CD1c-positive myeloid dendritic cell (primary cell): Measurements from ENCODE around the gene SLC11A2.

Experiments
- DNase-seq: peaks from one replicate; pipeline ENCODE4 v3.0.0-alpha.2; 2016; ENCODE audit errors: extremely low spot score

Gene SLC11A2

GRCh38 chr12:51025836-51026638 is at the start of gene SLC11A2:
Gene SLC11A2 (minus strand): TSS chr12:51026384. CDS start chr12:51010728, 15,656 bp downstream.
- DNase-seq, result peak; percentile 96

- DNase-seq, result no peak
Measured at GRCh38 chr12:51075390-51075789, 49.2 kb upstream of the SLC11A2 start.

GRCh38 chr12:51071663-51072062 is 45.5 kb upstream of the SLC11A2 start:
- DNase-seq, result no peak

GRCh38 chr12:51070004-51070403 is 43.8 kb upstream of the SLC11A2 start:
- no peak for DNase-seq

GRCh38 chr12:51067771-51068170 is 41.6 kb upstream of the SLC11A2 start:
- DNase-seq, result no peak

DNA sequence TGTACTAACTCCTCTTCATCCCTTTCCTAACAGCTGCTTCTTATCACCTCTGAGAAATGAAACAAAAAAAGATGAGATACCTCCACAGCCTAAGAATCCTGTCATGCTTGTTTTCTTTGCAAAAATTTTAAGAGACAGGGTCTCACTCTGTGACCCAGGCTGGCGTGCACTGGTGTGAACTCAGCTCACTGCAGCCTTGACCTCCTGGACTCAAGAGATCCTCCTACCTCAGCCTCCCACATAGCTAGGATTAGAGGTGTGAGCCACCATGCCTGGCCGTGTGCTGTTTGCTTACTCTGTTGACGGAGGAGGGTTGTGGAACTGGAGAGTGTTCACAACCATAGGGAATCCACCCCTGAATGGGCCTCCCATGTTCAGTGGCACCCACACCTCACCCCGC is 41.0 kb upstream of the SLC11A2 start:
- no peak for DNase-seq

DNA sequence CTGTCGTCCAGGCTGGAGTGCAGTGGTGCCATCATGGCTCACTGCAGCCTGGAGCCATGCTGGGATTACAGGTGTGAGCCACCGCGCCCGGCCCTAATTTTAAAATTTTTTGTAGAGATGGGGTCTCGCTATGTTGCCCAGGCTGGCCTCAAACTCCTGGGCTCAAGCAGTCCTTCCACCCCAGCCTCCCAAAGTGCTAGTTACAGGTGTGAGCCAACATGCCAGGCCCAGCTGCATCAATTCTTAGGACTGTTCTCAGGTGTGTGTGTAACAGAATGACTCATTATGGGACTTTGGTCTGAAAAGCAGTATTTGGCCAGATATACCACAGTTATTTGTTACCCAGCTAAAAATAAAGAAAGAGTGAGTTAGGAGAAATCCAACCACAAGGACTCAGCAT is 39.3 kb upstream of the SLC11A2 start:
- no peak for DNase-seq

GRCh38 chr12:51062631-51063397 is 36.6 kb upstream of the SLC11A2 start:
- no peak for DNase-seq

- no peak for DNase-seq
Measured at GRCh38 chr12:51059086-51059485, 32.9 kb upstream of the SLC11A2 start.

- no peak for DNase-seq
Measured at GRCh38 chr12:51056242-51056641, 30.1 kb upstream of the SLC11A2 start.

GRCh38 chr12:51055060-51055459 is 28.9 kb upstream of the SLC11A2 start:
- no peak for DNase-seq

DNA sequence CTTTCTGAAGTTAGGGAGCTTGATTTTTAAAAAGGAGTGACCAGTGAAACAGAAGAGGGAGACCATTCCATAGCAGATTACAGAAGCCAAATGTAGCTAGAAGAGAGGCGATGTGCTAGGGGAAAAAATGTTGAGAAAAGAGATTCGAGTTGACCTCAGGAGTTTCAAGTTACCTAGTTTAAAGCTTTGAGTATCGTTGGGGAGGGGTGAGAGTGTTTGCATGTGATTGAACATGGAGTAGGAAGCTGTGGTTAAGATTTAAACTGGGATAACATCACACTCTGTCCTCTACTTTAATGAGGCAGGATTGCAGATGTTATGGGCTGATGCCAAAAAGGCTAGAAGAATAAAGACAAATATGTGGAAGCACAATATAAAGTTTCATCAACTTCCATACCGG is 25.6 kb upstream of the SLC11A2 start:
- no peak for DNase-seq

- no peak for DNase-seq
Measured at GRCh38 chr12:51049525-51049924, 23.3 kb upstream of the SLC11A2 start.

DNA sequence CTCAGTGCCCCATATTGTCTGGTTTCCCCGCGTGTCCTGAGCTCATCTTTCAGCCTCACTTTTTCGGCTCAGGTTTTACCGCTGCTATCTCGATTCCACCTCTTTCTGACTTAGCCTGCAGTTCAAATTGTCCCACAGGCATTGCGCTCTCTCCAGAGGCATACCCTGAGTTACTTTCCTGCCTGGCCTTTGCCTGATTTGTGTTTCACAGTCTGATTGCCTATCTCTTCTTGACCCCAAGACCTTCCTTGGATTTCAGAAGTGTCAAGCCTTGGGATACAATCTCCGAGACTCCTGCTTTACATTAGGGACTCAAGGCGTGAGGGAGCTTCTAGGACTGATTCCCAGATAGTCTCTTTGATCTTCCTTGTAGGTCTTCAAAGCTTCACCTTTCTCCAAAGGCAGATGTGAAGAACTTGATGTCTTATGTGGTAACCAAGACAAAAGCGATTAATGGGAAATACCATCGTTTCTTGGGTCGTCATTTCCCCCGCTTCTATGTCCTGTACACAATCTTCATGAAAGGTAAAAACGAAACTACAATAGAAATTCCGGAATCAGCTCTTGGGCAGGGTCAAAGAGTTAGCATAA is 22.6 kb upstream of the SLC11A2 start:
- peak; percentile 23 for DNase-seq

- peak; percentile 98 for DNase-seq
Measured at GRCh38 chr12:51047655-51048540, 21.7 kb upstream of the SLC11A2 start, which contains the start of gene LETMD1. Gene LETMD1 (plus strand): TSS chr12:51048327. CDS start chr12:51048357, 30 bp downstream.

DNA sequence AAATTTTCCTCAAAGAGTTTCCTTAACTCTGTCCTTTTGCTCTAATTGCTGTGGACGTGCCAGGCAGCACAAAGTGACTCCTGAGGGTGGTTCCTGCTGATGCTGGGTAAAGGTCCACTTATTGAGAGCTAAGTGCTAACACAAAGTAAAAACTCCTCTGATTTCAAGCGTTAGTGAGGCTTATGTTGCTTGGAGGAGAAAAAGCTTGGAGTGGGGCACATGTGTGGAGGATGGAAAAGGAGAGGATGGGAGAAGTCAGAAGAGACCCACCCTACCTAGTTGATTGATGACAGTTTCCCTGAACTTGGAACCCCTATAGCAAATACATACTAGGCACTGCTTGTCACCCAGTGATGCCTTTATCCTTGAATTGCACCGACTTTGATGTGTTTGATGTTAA is 10.1 kb upstream of the SLC11A2 start:
- no peak for DNase-seq

DNA sequence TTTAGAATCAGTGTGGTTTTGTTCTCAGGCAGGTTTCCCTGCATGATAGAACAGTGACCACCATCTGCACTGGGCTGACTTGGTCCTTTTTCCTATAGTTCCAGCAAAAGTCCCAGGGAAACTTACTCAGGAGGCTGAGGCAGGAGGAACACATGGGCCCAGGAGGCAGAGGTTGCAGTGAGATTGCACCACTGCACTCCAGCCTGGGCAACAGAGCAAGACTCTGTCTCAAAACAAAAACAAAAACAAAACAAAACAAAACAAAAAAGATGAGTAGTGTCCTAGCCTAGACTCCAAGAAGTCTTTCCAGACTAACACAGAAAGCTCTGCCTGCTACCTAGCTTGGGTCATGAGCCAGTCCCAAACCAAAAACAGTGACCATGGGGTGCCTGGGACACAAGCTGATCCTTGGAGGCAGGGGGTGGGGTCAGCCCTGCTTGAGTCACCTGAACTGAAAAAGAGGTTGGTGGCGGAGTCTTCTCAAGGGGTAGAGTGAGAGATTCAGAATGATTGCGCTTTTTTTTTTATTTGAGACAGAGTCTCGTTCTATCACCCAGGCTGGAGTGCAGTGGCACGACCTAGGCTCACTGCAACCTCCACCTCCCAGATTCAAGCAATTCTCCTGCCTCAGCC is 7.4 kb upstream of the SLC11A2 start:
- DNase-seq, result no peak

GRCh38 chr12:51033048-51033447 is 6.9 kb upstream of the SLC11A2 start:
- no peak for DNase-seq

DNA sequence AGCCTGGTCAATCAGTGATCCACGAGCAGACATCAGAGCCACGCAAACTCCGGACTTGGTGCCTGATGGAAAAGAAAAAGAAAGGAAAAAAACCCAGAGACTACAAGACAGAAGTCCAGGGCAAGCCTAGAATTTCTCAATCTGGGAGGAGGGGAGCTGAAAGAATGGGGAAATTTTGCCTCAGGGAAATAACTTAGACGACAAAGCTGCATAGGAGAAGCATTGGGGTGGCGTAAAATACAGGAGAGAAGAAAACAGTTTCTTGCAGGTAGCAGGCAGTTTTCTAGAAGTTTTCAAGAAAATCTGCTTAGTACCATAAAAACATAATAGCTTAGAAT is 2.6 kb upstream of the SLC11A2 start:
- DNase-seq, result no peak

DNA sequence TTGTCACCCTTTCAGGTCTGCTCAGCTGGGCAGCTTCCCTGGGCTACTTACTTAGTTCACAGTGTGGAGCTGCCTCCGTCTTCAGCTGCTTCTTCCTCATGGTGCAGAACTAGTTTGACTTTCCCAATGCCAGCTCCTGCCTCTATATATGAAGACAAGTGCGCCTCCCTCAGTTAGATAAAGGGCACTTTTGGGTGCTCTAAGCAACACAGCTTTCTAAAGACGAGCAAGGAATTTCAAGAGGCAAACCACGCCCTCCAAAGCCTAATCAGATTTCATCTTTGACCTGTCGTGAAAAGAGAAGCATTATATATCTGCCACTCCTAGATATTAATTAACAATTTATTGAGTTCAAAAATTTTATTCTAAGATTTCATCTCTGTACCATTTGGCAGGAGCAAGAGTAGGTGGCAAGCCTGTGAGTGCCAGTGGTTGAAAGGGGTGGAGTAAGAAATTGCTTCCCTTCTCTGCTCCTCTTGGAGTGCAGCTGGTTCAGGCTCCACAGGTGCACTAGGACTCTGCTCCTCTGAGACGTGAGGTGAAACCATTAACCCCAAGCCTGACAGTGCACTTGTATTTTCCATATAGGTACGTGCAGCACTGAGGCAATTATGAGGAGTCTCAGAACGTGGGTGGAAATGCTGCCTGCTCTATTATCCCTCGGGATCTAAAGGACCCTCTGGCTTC is 2.1 kb upstream of the SLC11A2 start:
- DNase-seq, result peak; percentile 78
